Measurements from ENCODE around the gene CFAP97D2. TPM values are rescaled to one million over a fixed set of nuclear protein-coding genes. Genes with fewer than 3 reads are reported as not detected.
"Not testable (repeated sequence)": the region's sequence is repeated elsewhere in the genome, so short reads cannot be mapped to it uniquely, and the experiment has no call there.

Gene CFAP97D2
- total and polyA plus RNA-seq, 4 donors = 1.3 to 3.7 (median 1.5) TPM

DNA sequence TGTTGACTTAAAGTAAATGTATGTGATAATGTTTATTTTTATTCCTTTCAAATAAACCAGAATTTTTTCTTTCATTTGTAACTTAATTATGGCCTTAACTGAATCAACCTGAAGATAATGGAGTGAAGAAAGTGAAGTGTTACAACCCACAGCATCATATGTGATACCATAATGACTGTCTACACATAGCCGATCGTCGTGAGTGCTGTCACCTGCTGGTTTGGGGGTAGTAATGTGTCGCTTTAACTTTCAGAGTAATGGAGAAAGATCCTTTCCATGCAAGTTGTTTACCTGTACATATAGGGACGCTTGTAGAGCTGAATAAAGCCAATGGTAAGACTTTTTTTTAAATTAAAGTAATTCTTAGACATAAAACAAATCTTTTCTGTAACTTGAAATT, 65.6 kb downstream of the CFAP97D2 start:
- H3K9me3 ChIP-seq (ENCODE audit: control insufficient read depth in 4 of 4, insufficient read depth in 3 of 4, low read length in 3 of 4) = no peaks in the 10 kb centered on the region
- H3K27me3 ChIP-seq (ENCODE audit: control insufficient read depth in 3 of 3, insufficient read depth in 3 of 3, low read length in 2 of 3) = no peaks in the 10 kb centered on the region
- TF ChIP-seq, protein P1, sequence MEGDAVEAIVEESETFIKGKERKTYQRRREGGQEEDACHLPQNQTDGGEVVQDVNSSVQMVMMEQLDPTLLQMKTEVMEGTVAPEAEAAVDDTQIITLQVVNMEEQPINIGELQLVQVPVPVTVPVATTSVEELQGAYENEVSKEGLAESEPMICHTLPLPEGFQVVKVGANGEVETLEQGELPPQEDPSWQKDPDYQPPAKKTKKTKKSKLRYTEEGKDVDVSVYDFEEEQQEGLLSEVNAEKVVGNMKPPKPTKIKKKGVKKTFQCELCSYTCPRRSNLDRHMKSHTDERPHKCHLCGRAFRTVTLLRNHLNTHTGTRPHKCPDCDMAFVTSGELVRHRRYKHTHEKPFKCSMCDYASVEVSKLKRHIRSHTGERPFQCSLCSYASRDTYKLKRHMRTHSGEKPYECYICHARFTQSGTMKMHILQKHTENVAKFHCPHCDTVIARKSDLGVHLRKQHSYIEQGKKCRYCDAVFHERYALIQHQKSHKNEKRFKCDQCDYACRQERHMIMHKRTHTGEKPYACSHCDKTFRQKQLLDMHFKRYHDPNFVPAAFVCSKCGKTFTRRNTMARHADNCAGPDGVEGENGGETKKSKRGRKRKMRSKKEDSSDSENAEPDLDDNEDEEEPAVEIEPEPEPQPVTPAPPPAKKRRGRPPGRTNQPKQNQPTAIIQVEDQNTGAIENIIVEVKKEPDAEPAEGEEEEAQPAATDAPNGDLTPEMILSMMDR (IDR thresholded peaks at IDR 0.05; ENCODE audit: control extremely low read depth, extremely low read depth) = no peak
- 77 to 90% methylated on average over 5 of the region's 5 CpGs for WGBS, 2 donors
- no peak for DNase-seq
- no peak overlapping the region for H3K9ac ChIP-seq (ENCODE audit: insufficient read depth in 1 of 2, low read length in 2 of 2)
- no peaks in the 10 kb centered on the region for H3K4me1 ChIP-seq (ENCODE audit: control insufficient read depth in 5 of 5, insufficient read depth in 5 of 5, low read length in 5 of 5)
- ATAC-seq (ENCODE audit: insufficient read depth, low FRiP score) = no peak
- no peak overlapping the region for H3K4me3 ChIP-seq
- H3K36me3 ChIP-seq (ENCODE audit: control insufficient read depth in 4 of 4, insufficient read depth in 4 of 4, low read length in 4 of 4) = peaks cover 35 to 80% (median 53%) of the 10 kb centered on the region in 4 donors
- H3K27ac ChIP-seq (ENCODE audit: low read depth in 1 of 2, low read length in 1 of 2) = no peak overlapping the region

DNA sequence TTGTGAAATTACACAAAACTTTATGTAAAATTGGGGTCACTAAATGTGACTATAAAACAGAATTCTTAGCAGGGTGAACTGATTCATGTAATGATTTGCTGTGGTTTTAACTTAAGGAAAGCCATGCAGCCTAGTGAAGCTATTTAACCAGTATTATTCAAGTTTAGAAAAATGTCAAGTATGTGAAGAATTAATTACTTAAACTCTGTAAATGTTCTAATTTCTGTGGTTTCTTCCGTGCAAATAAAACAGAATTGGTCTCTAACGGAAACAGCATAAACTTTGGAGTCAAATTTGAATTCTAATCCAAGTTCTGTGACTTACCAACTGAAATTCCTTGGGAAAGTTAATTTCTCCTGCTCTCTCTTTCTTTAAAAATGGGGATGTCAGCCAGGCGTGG, 69.0 kb downstream of the CFAP97D2 start:
- Histone ChIP-seq H3K27ac (ENCODE audit: low read depth in 1 of 2, low read length in 1 of 2) (no peak overlapping the region), H3K9ac (ENCODE audit: insufficient read depth in 1 of 2, low read length in 2 of 2) (no peak overlapping the region), H3K9me3 (ENCODE audit: control insufficient read depth in 4 of 4, insufficient read depth in 3 of 4, low read length in 3 of 4) (no peaks in the 10 kb centered on the region), H3K4me1 (ENCODE audit: control insufficient read depth in 5 of 5, insufficient read depth in 5 of 5, low read length in 5 of 5) (no peaks in the 10 kb centered on the region), H3K4me3 (no peak overlapping the region), H3K27me3 (ENCODE audit: control insufficient read depth in 3 of 3, insufficient read depth in 3 of 3, low read length in 2 of 3) (no peaks in the 10 kb centered on the region), H3K36me3 (ENCODE audit: control insufficient read depth in 4 of 4, insufficient read depth in 4 of 4, low read length in 4 of 4) (peaks cover 25 to 79% (median 53%) of the 10 kb centered on the region in 4 donors)
- TF ChIP-seq, protein P1 (IDR thresholded peaks at IDR 0.05; ENCODE audit: control extremely low read depth, extremely low read depth) = no peak
- WGBS, 2 donors = 75 to 86% methylated on average over 3 of the region's 3 CpGs
- ATAC-seq (ENCODE audit: insufficient read depth, low FRiP score) (no peak), DNase-seq (no peak)

DNA sequence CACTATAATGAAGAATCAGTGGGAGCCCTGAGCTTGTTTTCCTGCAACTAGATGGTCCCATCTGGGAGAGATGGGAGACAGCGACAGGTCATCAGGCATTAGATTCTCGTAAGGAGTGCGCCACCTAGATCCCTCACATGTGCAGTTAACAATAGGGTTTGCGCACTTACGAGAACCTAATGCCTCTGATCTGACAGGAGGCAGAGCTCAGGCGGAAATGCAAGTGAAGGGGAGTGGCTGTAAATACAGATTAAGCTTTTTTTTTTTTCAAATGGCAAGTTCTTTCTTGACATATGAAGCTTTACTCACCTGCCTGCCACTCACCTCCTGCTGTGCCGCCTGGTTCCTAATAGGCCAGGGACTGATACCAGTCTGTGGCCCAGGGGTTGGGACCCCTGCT, 70.0 kb downstream of the CFAP97D2 start:
- Histone ChIP-seq H3K4me3 (no peak overlapping the region), H3K27me3 (ENCODE audit: control insufficient read depth in 3 of 3, insufficient read depth in 3 of 3, low read length in 2 of 3) (no peaks in the 10 kb centered on the region), H3K9me3 (ENCODE audit: control insufficient read depth in 4 of 4, insufficient read depth in 3 of 4, low read length in 3 of 4) (no peaks in the 10 kb centered on the region), H3K36me3 (ENCODE audit: control insufficient read depth in 4 of 4, insufficient read depth in 4 of 4, low read length in 4 of 4) (peaks cover 25 to 73% (median 49%) of the 10 kb centered on the region in 4 donors), H3K9ac (ENCODE audit: insufficient read depth in 1 of 2, low read length in 2 of 2) (no peak overlapping the region), H3K4me1 (ENCODE audit: control insufficient read depth in 5 of 5, insufficient read depth in 5 of 5, low read length in 5 of 5) (no peaks in the 10 kb centered on the region), H3K27ac (ENCODE audit: low read depth in 1 of 2, low read length in 1 of 2) (no peak overlapping the region)
- TF ChIP-seq, protein P1 (IDR thresholded peaks at IDR 0.05; ENCODE audit: control extremely low read depth, extremely low read depth) = no peak
- no peak for ATAC-seq (ENCODE audit: insufficient read depth, low FRiP score)
- WGBS, 2 donors = 96 to 97% methylated on average over 7 of the region's 7 CpGs
- no peak for DNase-seq

DNA sequence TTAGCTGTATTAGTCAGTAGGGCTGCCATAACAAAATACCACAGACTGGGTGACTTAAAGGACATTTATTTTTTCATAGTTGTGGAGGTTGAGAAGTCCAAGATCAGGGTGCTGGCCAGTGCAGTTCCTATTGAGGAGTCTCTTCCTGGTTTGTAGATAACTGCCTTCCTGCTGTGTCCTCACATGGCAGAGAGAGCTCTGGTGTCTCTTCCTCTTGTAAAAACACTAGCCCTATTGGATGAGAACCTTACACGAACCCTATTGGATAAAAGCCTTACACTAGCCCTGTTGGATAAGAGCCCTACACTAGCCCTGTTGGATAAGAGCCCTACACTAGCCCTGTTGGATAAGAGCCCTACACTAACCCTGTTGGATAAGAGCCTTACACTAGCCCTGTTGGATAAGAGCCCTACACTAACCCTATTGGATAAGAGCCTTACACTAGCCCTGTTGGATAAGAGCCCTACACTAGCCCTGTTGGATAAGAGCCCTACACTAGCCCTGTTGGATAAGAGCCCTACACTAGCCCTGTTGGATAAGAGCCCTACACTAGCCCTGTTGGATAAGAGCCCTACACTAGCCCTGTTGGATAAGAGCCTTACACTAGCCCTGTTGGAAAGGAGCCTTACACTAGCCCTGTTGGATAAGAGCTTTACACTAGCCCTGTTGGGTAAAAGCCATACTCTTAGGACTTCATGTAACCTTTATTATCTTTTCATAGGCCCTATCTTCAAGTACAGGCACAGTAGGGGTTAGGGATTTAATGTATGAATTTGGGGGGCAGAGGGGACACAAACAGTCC, 72.8 kb downstream of the CFAP97D2 start:
- not testable (repeated sequence) for H3K27me3 ChIP-seq (ENCODE audit: control insufficient read depth in 3 of 3, insufficient read depth in 3 of 3, low read length in 2 of 3); DNase-seq; H3K27ac ChIP-seq (ENCODE audit: low read depth in 1 of 2, low read length in 1 of 2); H3K4me3 ChIP-seq; H3K9ac ChIP-seq (ENCODE audit: insufficient read depth in 1 of 2, low read length in 2 of 2); H3K9me3 ChIP-seq (ENCODE audit: control insufficient read depth in 4 of 4, insufficient read depth in 3 of 4, low read length in 3 of 4); H3K4me1 ChIP-seq (ENCODE audit: control insufficient read depth in 5 of 5, insufficient read depth in 5 of 5, low read length in 5 of 5); ATAC-seq (ENCODE audit: insufficient read depth, low FRiP score)
- WGBS, 2 donors = 89 to 100% methylated on average over 1 of the region's 1 CpG
- H3K36me3 ChIP-seq (ENCODE audit: control insufficient read depth in 4 of 4, insufficient read depth in 4 of 4, low read length in 4 of 4) = peaks cover 18 to 58% (median 40%) of the 10 kb centered on the region in 4 donors

Measured in lung (tissue), 12 donors.